NCI-H187 treated with DMSO at 0.1 percent for 48 hours (cell line): Measurements from ENCODE around the gene IBSP.

ENCODE experiments used
- DNase-seq: peaks from one replicate; lab custom pipeline; 2025; lab: John Stamatoyannopoulos, UW

IBSP gene, protein sequence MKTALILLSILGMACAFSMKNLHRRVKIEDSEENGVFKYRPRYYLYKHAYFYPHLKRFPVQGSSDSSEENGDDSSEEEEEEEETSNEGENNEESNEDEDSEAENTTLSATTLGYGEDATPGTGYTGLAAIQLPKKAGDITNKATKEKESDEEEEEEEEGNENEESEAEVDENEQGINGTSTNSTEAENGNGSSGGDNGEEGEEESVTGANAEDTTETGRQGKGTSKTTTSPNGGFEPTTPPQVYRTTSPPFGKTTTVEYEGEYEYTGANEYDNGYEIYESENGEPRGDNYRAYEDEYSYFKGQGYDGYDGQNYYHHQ

DNA sequence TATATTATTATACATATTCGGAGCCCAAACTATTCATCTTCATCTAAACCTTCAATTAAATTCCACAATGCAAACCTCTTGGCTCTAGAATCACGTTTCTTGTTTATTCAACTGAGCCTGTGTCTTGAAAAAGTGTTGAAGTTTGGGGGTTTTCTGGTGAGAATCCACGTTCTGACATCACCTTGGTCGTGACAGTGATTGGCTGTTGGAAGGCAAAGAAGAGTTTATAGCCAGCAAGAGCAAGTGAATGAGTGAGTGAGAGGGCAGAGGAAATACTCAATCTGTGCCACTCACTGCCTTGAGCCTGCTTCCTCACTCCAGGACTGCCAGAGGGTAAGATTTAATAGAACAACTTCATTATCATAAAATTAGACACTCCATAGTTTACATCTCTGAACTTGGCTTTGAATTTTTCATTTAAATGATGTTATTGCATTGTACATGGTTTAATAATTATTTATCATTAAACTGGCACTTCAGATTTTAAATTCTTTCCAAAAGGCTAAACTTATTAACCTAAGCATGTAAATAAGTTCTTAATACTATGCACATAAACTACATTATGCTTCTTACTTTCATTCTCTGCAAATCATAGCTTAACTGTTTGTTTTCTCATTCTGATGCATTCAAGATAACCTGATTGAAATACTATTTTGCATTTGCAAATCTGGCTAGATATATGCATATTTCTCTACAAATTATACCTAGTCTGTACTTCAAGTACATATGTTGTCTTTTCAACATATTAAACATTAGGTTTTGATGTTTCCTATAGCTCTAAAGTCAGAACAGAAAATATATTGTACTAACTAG lies at the start of gene IBSP:
IBSP (plus strand) TSS at position 254 of the 813 bp plus-strand sequence. CDS start 2,808 bp downstream, outside the sequence.
- no peak for DNase-seq

DNA sequence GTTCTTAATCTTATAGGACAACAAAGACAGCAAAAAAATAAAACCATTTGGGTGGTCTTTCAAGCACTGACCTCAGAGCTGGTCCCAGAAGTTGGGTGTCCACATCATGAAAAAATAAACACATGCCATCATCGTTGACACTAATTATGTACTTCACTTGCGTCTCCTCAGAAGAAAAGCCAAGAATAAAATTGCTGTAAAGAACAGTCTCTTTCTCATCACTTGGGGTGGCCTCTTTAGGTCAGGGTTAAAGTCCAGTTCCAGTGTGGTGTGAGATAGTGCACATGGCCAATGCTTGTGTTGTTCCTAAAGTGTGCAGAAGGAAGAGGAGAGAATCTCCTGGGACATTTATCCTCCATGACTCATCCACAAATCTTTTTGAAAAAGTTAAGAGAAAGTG lies 49.5 kb upstream of the IBSP start:
- DNase-seq = no peak

DNA sequence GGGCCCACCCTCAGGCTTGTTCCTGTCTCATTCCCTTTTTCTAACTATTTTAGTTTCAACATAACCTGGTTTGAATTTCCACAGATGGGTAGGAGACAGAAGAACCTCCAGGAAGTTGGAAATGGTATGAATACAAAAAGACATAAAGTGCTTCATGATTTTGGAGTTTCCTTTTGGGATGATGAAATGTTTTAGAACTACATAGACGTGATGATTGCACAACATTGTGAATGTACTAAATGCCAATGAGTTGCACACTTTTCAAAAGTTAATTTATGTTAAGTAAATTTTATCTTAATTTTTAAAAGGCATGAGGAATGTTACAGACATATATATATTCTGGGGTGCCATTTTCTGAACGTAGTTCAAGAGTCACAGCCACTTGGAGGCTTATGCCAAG lies 41.1 kb upstream of the IBSP start:
- DNase-seq = no peak

DNA sequence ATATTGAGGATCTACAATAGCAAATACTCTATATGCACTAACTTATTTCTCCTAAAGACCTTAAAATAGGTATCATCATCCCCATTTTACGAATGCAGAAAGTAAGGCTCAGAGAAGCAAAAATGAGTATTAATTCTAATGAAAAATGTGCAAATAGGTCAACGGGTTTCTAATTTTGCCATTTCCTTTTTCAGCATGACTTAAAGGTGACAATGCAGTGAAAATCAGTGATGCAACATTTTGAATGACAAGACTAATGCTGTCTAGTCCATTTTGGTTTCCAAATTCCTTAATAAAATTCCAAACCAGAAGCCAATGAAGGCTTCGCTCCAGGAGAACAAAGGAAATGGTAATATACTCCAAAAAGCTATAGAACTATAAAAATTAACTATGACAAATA lies 37.0 kb upstream of the IBSP start:
- DNase-seq = no peak

DNA sequence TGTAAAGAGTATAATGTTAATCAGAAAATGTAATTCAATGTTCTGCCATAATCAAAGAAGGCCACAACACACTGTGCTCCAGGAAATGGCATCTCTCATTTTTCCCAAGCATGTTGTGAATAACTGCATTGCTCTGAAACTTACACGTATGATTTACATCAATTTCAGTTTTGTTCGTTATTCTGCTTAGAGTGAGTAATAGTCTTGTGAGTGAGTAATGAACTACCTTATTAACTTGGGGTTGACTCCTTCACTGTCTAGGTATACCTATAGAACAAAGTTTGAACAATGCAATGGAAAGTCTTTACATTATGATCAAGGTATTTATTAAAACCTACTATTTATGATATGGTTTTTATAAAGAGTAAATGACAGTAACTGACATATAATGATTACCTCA lies 17.8 kb upstream of the IBSP start:
- no peak for DNase-seq

DNA sequence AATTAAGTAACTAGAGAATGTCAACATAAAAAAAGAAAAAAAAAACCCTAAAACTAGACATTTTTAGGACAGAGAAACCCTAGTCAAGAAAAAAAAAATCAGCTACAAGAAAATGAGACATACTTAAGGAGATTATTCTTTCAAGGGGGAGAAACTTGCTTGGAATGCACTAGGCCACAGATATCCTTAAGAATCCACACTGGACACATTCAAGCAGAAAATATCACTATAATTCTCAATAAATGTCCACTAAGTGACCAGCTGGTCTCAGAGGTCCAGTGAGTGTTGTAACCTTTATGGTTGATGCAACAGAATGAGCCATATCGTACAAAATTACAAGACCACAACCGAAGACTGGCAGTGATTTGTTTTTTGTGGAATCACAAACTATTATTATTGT lies 15.6 kb upstream of the IBSP start:
- DNase-seq = no peak

DNA sequence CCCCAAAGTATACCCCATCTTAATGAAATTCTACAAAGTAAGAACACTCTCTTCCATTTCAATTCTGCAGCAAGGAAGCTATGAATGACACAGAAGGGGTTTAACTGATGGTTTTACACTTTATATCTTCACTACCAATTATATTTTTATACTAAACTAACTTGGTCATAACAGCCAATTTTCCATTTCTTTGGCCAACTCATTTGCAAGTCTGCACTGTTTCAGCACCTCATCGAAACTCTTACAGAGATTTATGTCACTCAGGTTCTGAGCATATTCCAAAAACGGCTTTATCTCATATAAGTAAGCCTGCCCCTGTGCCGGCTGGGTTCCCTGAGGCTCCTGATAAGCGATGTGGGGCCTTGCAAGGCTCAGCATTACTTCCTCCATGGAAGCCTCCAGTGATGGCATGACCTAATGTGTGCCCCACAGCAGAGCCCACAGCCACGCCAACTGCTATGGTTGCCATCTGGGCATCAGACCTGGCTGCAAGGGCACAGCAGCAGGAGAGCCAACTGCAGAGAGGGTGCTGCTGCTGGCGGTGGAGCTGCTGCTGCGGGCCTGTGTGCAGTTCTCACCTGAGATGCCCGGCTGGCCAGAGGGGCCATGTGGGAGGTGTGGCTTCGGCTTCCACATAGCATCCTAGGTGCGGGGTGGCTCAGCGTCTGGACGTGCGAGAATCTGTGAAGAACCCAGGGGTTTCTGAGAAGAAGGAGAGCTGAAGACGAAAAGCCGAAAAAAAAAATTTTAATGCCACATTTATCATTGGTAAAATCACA lies 13.4 kb upstream of the IBSP start:
- DNase-seq = no peak

DNA sequence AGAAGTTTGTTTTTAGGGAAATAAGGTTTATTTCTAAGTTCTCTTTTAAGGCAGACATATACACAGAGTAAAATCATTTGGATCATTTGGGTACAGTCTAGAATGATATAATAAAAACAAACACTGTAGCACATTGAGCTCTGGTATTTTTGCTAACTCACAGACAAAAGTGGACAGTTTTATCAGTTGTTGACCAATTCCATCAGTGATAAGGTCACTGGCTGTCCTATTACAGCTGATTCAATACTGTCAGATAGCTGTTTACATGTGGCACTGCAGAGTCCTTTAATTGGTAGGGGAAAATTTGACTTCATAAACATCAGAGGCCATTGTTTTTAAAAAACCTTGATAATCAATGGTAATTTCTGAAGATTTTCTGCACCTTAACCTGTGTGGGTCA lies 3.5 kb downstream of the IBSP start:
- DNase-seq = no peak

DNA sequence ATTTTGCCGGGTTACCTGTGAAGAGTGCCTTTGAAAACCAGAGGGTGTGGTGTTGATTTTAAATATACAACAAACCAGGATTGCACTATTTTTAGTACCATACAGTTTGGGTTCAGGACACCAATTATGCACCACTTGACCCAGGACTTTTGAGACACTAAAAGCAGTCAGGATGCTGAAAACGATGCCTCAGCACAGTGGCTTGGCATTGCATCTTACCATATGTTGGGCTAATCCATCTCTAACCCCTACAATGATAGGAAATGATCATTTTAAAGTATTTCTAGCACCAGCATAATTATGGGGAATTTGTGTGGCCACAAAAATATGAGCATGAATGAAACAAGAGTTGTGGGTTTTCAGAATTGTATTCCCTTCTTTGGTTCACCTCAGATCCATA lies 4.1 kb downstream of the IBSP start:
- no peak for DNase-seq

DNA sequence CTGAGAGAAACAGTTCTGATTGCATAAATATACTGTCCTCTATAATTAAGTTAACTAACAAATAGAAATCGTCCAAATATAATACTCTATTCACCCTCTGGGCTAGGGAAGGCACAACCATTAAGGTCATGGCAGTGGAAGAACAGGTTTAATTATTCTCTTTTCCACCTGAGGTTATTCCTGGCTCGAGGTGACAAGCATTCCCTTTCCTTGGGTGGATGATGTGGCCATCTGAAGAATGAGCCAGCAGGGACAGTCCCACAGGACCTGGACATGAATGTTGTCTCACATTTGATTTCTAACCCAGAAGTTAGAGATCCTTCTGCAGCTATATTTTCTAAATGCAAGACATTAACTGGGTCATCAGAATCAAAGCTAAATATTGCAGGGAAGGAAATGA lies 5.5 kb downstream of the IBSP start:
- DNase-seq = no peak

DNA sequence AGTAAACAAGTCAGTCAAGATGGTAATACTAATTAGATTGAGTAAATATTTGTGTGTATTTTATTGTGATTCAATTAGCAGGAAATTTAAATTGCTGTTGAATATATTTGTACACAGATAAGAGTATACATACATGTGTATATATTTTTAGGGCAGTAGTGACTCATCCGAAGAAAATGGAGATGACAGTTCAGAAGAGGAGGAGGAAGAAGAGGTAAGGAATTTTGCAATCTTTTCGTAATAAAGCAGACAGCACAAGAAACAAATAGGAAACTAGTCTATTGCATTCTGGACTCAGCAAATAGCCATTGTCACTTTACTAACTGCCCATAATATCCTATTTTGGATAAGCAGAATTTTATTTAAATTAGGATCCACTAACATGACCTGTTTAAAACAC lies 6.6 kb downstream of the IBSP start:
- DNase-seq = no peak

DNA sequence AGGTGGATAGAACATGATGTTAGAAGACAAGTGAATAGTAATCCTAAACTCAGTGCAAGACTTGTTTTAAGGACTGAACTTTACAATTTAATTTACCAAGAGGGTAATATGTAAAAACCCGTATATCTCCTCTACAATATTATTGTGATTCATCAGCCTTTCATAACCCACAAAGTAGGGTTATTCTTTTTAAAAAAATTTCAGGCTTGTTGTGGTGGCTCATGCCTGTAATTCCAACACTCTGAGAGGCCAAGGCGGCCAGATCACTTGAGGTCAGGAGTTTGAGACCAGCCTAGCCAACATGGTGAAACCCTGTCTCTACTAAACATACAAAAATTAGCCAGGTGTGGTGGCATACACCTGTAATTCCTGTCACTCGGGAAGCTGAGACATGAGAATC lies 7.2 kb downstream of the IBSP start:
- DNase-seq = no peak

DNA sequence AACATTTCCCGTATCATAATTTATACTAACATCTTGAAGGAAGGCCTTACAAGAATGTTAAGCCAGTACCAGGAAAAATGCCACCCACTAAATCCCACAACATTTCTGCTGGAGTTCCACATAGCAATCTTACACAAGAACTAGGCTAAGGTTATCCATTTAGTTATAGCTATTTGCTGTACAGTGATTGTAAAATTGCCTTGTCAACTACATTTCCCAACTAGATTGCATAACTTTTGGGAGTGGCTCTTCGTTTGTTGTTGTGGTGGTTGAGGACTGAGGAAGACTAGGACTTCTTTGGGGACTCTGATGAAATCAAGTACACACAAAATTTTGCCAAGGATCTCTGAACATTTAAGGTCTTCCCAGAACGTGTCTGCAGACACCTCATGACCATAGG lies 8.0 kb downstream of the IBSP start:
- no peak for DNase-seq

DNA sequence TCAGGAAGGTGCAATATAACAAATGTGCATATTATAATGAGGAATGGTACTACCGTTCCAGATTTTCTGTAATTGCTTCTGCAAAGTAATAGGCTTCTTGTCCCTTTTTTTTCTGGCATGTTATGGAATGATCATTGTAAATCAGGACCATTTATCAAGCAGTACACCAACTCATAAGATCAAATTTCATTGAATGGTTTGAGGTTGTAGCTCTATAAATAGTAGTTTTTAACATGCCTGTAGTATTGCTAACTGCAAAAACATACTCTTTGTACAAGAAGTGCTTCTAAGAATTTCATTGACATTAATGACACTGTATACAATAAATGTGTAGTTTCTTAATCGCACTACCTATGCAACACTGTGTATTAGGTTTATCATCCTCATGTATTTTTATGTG lies 12.6 kb downstream of the IBSP start:
- DNase-seq = no peak

DNA sequence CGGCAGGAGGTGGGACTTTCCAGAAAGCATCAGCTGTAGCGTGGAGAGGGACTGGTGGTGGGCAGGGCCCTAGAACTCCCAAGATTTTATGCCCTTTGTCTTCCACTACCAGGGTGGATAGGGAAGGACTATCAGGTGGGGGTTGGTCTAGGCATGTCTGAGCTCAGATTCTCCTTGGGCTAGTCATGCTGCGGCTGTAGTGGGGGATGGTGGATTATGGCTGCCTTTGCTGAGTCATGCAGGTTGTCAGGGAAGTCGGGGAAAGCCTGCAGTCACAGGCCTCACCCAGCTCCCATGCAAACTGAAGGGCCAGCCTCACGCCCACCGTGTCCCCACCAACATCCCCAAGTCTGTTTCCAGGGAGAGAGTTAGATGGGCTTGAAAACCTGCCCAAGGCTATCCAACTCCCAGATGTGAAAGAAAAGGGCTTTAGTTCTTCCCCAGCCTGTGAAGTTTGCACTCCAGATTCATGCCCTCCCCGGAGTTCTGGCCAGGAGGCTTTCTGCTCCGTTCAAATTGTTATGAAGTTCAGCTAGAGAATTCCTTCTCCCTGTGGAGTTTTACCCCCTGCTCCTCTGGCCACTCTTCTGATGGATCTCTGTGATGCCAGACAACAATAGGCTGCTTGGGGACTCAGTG lies 20.0 kb downstream of the IBSP start:
- no peak for DNase-seq

DNA sequence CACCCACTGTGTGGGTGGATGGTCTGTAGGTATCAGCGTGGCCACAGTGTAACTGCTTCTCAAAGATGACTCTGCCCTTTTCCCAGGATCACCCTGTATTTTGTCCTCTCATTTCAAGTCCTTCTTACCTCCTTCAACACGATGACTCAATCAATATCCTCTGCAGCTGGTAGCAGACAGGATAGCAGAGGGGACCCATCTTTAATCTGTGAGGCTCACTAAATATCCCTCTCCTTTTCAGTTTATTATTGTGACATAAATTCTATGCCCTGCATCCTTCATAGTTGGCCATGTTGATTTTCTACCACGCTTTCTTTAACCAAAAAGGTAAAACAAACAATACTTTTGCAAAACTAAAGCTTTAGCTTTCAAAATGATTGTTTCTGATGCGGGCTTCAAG lies 23.8 kb downstream of the IBSP start:
- no peak for DNase-seq

DNA sequence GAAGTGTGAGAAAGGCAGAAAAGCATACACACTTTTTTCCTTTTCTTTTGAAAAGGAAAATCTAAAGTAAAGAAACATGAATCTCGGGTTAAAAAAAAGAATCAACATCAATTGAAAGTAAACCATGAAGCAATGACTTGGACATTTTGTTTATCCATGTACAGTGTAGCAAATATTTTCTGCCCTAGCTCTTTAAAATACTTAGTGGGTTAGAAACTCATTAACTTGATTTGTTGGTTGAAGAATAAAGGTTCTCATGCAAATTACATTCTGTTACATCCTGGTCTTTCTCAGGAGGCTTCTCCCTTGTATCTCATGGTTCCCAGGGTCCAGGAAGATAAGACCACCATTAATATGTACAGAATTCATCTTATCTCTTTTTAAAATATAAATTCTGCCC lies 24.4 kb downstream of the IBSP start:
- no peak for DNase-seq

DNA sequence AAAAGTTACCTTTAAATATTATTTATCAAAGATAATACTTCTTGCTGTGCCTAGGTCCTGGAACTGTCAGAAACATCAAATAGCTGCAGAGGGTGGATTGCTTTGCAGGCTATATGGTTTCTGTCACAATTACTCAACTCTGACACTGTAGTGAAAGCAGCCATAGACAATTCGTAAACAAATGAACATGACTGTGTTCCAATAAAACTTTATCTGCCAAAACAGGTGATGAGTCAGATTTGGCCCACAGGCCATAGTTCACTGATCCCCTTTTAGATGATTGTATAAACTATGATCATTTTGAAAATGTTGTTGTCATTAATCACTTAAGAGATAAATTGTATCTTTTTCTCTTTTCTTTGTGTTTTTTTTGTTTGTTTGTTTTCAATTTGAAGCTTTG lies 25.0 kb downstream of the IBSP start:
- no peak for DNase-seq

DNA sequence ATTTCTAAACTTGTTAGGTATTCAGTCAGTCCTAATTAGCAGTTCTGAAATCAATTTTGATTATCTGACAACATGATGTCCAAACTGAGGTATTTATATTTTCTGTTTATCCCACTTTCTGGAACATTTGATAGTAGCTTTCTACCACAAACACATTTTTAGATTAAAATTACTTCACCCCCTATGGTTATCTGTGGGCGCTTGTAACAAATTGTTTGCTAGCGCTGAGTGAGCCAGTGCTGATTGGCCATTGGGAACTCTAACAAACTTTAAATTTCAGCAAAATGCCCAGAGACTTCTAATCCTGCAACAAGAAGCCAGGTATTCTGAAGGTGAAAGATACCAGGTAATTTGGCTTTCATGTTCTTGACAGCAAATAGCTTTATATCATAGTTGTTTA lies 33.3 kb downstream of the IBSP start, which contains the start of gene MEPE:
MEPE (plus strand) TSS at position 301 of the 400 bp plus-strand sequence. CDS start 1,746 bp downstream, outside the sequence.
- no peak for DNase-seq

DNA sequence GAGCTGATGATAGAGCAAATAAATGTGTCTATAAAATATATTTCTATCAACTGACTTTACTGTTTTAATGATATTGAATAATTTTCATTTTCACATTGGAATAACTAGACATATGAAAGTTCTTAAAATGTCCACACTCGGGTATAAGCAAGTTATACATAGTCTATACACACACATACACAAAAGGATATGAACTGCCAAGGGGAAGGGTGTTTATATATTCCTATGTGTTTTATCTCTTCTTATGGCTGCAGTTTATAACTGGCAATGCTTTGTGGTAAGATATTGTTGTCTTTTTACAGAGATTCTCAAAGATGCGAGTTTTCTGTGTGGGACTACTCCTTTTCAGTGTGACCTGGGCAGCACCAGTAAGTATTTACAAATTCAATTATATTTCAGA lies 35.0 kb downstream of the IBSP start:
- DNase-seq = no peak

DNA sequence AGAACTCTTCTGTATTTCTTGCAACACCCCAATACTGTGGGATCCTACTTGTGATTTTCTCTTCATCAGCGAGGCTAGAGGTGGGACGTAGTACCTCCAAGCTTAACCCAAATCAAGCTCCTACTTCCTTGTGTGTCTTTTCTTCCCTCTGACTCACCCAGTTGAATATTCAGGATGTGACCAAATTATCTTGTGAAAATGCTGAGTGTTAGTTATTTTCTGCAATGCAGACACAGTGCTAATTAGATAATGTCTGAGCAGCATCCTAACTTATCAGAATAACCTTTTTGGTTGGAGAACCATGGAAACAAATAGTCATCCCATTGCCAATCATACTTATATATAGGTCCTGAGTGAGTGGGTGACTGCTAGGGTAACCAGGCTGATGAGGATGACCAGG lies 35.8 kb downstream of the IBSP start:
- DNase-seq = no peak

DNA sequence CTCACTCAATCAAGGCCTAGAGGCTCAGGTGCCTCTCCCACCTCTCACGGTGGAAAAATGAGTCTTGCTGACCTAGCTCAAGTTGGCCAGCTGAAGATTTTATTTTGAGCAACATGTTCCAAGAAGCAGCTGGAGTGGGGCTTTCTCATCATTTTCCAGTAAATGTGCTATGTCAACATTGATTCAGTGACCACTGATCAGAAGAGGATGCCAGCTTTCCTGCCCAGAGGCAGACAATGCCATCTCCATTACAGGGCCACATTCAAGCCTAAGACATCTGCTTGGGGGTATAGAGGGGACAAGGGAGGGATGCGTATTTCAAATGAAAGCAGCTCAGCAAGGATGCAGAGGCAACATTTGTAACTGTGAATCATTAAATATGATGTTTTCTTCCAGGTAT lies 36.4 kb downstream of the IBSP start:
- no peak for DNase-seq
